DMS53 treated with DMSO at 0.1 percent for 48 hours (cell line): ENCODE results near the gene TSPAN9.

Experiments used
- DNase-seq: peaks from one replicate; lab custom pipeline; 2025; ENCODE audit not compliant: unreplicated experiment; lab: John Stamatoyannopoulos, UW

The TSPAN9 gene

GRCh38 chr12:3243376-3244084 is 166.4 kb downstream of the TSPAN9 start:
- DNase-seq, result no peak

GRCh38 chr12:3244219-3244750 is 167.1 kb downstream of the TSPAN9 start:
- DNase-seq, result no peak

- DNase-seq, result no peak
Measured at GRCh38 chr12:3246253-3246652, 169.1 kb downstream of the TSPAN9 start.

- DNase-seq, result no peak
Measured at GRCh38 chr12:3247077-3247476, 169.9 kb downstream of the TSPAN9 start.

GRCh38 chr12:3247629-3248161 is 170.5 kb downstream of the TSPAN9 start:
- DNase-seq, result no peak

GRCh38 chr12:3249081-3249800 is 172.1 kb downstream of the TSPAN9 start:
- DNase-seq, result no peak

GRCh38 chr12:3250034-3250433 is 172.9 kb downstream of the TSPAN9 start:
- no peak for DNase-seq

GRCh38 chr12:3250576-3250975 is 173.4 kb downstream of the TSPAN9 start:
- DNase-seq, result no peak

- DNase-seq, result no peak
Measured at GRCh38 chr12:3251067-3251466, 173.9 kb downstream of the TSPAN9 start.

GRCh38 chr12:3251691-3252090 is 174.5 kb downstream of the TSPAN9 start:
- DNase-seq, result no peak

GRCh38 chr12:3252450-3252891 is 175.3 kb downstream of the TSPAN9 start:
- DNase-seq, result no peak

- no peak for DNase-seq
Measured at GRCh38 chr12:3253682-3254275, 176.6 kb downstream of the TSPAN9 start.

GRCh38 chr12:3255057-3255456 is 177.9 kb downstream of the TSPAN9 start:
- no peak for DNase-seq

GRCh38 chr12:3256103-3256631 is 179.0 kb downstream of the TSPAN9 start:
- DNase-seq, result no peak

- DNase-seq, result no peak
Measured at GRCh38 chr12:3257411-3257810, 180.2 kb downstream of the TSPAN9 start.

- no peak for DNase-seq
Measured at GRCh38 chr12:3259973-3260372, 182.8 kb downstream of the TSPAN9 start.

GRCh38 chr12:3261782-3262359 is 184.7 kb downstream of the TSPAN9 start:
- DNase-seq, result no peak

GRCh38 chr12:3262470-3262869 is 185.3 kb downstream of the TSPAN9 start:
- no peak for DNase-seq

- no peak for DNase-seq
Measured at GRCh38 chr12:3263282-3263681, 186.1 kb downstream of the TSPAN9 start.

GRCh38 chr12:3263939-3264922 is 187.1 kb downstream of the TSPAN9 start:
- no peak for DNase-seq
